ENCODE data around the gene GRB14.
A peak's percentile ranks its signal among the peaks of the same experiment; 100 is the strongest.

Gene GRB14

DNA sequence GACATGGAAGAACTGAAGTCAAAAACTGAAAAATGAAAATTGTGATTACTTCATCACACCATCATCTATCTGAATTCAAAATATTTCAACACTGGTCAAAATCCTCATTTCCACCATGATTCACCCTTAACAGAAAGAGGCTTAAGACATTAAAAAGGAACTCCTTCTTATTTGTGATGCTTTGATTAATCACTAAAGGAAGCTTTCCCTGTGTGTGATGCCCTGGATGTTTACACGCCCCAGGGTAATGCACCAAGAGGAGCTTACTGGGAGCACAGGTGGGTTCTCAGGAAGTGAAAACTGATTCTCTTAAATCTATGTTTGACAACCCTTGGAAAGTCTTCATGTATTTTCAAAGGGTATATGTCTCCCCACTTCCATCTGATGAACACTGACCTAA, 11.5 kb downstream of the GRB14 start:
- no peak for DNase-seq

DNA sequence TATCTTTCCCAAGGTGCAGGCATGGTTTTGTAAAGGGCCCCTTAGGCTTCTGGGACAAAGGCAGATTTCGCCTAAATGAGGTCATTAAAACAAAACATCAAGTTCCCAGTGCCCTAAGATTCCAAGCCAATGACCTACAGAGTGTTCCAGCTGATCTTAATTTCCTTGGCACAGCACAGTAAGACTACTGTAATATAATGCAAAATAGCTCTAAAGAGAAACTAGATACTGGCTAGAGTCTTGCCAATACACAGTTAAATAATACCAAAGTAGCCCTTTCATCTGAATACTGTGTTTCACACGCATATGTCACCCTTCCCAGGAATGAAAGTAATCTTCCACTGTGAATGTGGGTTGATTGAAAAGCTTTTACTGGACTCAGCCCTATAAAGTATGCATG, 14.7 kb downstream of the GRB14 start:
- peak; percentile 37 for DNase-seq

GRCh38 chr2:164605295-164605694, 16.0 kb downstream of the GRB14 start:
- no peak for DNase-seq

DNA sequence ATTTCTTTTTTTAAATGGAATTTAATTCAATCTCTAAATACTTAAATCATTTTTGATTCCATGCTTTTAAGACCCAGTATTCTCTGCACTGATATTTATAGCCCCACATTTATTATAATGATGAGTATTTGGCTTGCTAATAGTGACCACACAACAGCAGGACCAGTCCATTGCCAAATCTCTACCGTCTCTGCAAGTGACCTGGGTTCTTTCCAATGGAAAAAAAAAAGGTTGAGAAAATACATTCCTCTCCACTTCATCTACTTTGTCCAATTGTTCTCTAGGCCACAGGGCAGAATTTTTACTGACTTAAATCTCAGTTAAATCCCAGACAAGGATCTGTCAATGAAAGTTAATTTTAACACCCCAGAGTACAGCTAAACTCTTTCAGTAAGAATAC, 20.5 kb downstream of the GRB14 start:
- DNase-seq: no peak

- peak; percentile 73 for DNase-seq
These were observed 21.2 kb downstream of the GRB14 start for GRCh38 chr2:164599954-164600589.

GRCh38 chr2:164597983-164598382, 23.3 kb downstream of the GRB14 start:
- DNase-seq: no peak

GRCh38 chr2:164595031-164595430, 26.3 kb downstream of the GRB14 start:
- no peak for DNase-seq

DNA sequence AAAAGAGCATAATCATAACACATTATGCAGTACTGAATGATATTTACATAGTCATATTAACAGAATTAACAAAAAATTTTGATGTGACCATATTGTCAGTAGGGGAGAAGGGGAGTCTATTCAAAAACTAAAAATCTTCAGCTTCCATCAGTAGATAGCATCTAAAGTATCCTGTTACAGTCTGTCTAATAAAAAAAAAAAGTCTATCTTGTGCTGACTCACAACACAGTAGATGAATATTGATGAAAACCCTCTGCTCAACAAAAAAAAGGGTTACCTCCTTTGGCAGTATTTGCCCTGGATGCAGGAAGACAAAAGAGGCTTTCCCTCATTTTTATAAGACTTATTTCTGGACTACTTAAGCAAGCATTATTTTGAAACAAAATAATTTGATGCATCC, 27.3 kb downstream of the GRB14 start:
- peak; percentile 31 for DNase-seq

- DNase-seq: no peak
These were observed 27.7 kb downstream of the GRB14 start for GRCh38 chr2:164593541-164593940.

DNA sequence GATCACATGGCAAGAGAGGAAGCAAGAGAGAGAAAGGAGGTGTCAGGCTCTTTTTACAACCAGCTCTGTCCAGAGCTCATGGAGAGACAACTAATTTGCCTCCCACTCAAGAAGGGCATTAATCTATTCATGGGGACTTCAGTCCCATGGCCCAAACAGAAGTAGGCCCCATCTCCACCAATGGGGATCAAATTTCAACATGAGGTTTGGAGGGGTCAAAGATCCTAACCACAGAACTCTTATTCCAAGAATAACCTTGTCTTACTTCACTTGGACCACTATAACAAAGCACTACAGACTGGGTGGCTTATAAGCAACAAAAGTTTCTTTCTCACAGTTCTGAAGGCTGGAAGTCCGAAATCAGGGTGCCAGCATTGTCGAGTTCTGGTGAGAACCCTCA, 31.8 kb downstream of the GRB14 start:
- DNase-seq: peak; percentile 21

DNA sequence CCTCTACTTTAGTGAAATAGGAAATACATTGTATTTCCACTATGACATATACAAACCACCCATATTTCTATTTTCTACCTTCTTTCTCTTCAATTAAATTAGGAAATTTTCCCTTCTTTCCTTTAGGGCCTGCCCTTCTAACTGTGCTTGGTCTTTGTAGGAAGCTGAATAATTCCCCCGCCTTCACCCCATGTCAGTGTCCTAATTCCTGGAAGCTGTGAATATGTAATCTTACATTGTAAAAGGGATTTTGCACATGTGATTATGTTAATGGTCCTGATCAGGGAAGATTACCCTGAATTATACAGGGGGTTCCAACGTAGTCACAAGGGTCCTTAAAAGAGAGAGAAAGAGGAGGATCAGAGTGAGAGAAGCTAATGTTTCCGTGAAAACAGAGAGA, 40.2 kb downstream of the GRB14 start:
- DNase-seq: no peak

- DNase-seq: no peak
These were observed 46.4 kb downstream of the GRB14 start for GRCh38 chr2:164574931-164575330.

- DNase-seq: no peak
These were observed 50.8 kb downstream of the GRB14 start for GRCh38 chr2:164570475-164570874.

- peak; percentile 45 for DNase-seq
These were observed 51.9 kb downstream of the GRB14 start for GRCh38 chr2:164569378-164569777.

DNA sequence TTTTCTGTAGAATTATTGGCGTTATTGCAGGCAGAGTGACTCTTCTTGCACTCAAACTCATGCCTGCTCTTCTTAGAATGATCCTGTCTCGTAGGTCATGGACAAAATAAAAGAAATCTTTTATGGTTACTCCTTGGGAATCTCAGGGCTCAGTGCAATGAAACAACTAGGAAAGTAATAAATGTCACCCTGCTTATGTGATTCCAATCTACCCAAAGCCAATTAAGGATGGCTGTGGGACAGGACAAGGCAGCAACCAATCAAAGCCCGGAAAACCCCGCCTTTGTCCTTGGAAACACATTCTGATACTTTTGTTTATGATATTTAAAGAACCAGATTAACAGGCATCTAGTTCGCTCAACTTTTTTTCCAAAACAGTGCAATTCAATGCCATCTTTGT, 53.0 kb downstream of the GRB14 start:
- DNase-seq: peak; percentile 51

- DNase-seq: no peak
These were observed 53.8 kb downstream of the GRB14 start for GRCh38 chr2:164567335-164567989.

DNA sequence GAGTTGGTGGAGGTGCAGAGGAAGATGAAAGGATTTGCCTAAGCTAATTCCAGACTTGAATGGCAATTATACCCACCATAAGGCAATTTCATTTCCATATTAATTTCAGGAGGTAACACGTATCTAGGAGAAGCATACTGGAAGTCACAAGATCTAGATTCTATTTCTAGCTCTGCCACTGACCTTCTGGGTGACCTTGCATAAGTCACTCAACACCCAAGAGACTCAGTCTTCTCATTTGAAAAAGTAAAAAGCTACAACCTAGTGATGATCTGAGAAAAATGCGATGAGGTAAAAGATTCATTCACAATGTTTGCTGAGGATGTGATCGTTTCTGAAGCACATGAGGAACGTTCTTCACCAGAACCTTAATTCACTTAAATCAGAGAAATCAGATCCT, 55.9 kb downstream of the GRB14 start:
- DNase-seq: no peak

DNA sequence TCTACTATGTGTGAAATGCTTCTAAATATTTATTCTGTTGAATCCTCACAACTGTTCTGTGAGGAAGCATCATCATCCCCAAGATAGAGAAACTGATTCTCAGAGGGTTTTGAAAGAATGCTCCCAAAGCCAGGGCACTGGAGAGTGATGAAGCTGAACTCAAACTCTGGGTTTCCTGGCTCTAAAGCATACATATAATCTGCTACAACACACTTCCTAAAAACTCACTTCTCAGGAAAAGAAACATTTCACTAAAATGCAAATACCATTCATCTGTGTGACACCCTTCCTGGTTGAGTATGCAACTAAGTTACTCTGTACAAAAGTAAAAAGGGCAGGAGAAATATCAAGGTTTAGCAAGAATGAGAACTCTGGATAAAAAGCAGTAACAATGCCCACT, 58.6 kb downstream of the GRB14 start:
- DNase-seq: no peak

GRCh38 chr2:164561991-164562390, 59.3 kb downstream of the GRB14 start:
- no peak for DNase-seq

DNA sequence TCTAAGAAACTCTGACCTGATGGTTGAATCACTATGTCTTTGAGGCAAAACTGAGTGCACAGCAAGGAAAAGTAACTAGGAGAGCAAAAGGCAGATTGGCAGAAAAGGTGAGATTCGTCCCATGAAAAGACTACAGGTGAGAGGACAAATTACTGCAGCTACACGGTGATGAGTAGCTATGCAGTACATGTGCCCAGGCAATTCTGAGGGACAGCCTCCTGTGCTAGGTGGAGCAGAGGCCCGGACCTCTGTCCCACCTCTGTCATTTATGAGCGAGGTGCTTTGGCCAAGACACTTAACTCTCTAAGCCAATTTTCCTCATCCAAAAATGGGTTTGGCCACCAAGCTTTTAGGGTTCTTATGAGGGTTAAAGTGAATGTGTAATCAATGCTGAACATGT, 59.9 kb downstream of the GRB14 start:
- no peak for DNase-seq

DNA sequence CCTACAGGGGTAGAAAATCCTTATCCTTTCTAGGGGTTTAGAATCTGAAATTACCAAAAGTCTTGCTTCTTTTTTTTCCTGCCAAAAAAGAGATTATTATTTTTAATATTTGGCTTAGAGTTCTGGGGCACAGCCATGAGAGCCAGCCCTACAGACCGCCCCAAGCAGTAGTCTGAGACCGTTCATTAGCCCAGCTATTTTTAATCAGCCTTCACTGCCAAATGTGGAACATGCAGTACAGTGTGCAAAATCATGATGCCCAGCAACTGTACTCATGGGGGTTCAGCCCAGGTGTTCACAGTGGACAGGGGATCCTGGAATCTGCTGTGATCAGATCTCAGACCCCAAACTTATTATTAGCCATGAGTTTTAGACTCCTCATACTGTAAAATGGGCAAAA, 60.4 kb downstream of the GRB14 start:
- no peak for DNase-seq

GRCh38 chr2:164560181-164560792, 61.0 kb downstream of the GRB14 start:
- DNase-seq: peak; percentile 12

DNA sequence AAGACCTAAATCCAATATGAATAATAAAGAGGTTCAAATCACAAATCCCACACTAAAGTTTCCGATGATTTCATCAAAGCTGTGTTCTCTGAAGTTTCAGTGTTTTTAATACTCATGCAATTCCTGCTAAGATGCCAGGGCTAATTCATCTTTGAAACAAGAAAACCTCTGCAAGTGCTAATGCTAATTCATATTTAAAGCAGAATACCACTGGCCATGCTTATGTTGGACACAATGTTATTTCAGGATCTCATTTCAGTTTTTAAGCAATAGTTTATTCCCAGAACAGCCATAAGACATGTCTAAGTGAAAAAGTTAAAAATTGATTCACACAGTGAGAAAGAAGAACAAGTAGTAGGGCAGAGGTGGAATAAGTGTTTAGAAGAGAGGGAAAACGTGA, 62.8 kb downstream of the GRB14 start:
- DNase-seq: no peak

DNA sequence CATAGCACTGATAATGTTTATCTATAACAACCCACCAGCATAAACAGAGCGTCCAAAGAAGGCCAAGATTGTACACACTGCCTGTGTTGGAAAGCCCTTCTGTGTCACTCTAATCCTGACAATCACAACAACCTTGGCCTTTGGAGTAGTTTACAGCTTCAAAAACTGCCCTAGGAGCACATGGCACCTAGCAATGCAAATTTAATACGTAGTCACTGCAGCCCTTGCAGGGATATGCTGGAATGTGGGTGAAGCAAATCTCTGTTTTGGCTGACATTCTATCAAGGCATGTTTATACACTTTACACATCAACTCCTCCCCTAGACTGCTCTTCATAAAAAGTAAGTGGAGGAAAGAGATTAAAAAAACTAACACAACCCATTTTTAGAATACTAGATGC, 66.8 kb downstream of the GRB14 start:
- no peak for DNase-seq

- no peak for DNase-seq
These were observed 69.8 kb downstream of the GRB14 start for GRCh38 chr2:164551519-164551918.
